GM18861 (cell line): ENCODE measurements around the gene CDH5.
"Not testable (repeated sequence)": the region's sequence is repeated elsewhere in the genome, so short reads cannot be mapped to it uniquely, and the experiment has no call there.

ENCODE experiments used
- ATAC-seq: cut with Tn5 transposase; IDR thresholded peaks from one replicate; pipeline ENCODE4 v1.9.1; 2021; ENCODE audit not compliant: unreplicated experiment

Gene CDH5

DNA sequence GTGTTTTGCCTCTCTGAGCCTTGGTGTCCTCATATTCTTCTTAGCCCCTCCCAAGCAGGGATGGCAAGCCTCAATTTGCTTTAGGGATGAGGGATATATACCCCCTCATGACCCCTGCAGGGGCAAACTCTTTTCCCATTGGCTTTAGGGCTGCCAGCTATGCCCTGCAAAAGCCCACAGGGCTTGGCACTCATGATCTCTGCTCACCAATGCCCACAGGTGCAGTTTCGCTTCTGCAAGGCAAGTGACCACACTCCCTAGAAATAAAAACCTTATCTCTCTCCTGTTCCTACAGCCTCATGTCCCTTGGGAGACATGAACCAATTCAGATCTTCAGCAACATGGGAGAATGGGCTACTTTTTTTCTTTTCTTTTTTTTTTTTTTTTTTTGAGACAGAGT, 69.4 kb downstream of the CDH5 start:
- no peak for ATAC-seq

GRCh38 chr16:66437391-66437945, 71.0 kb downstream of the CDH5 start:
- ATAC-seq, result no peak

DNA sequence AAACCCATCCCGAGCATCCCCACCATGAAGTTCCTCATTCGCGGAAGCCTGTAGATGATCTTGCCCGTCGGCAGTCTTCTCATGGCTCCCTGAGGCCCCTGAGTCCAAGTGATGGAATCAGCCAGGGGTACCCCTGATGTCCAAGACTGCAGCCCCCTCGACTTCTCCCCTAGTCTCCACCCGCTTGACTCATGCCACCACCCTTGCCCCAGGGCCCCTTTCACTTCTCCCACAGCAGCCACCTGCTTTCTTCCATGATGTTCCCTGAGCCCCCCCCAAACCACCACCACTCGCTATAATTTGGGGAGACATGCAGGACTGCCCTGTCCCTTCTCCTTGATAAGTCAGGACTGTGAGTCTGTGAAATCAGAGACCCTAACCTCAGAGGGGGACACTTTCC, 72.0 kb downstream of the CDH5 start:
- no peak for ATAC-seq

DNA sequence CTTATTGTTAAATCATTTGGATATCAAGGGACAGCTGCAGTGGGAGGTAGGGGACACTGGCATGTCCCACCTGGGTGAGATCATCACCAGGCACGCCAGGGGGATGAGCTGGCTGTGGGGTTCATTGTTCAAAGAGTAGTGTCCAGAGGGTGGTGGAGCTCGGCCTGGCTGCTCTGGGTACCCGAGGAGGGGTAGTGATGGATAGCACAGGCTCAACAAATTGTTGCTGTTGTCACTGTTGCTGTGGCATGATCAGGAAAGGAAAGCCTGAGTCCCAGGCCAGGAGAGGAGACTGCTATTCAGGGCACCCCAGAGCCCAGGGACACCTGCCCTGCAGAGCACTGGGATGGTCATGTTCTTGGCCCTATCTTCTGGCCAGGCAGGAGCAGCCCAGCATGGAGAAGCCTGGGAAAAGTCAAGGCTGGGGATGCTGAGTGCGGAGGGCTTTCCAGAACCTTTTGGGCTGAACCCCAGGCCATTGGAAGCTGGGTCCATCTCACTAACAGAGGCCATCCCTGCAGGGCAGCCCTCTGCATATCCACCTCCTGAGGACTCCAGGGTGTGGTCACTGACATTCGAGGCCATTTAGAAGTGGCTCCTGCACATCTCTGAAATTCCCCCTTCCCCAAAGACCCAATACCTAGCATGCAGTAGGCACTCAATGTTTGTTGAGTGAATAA, 72.7 kb downstream of the CDH5 start:
- no peak for ATAC-seq

DNA sequence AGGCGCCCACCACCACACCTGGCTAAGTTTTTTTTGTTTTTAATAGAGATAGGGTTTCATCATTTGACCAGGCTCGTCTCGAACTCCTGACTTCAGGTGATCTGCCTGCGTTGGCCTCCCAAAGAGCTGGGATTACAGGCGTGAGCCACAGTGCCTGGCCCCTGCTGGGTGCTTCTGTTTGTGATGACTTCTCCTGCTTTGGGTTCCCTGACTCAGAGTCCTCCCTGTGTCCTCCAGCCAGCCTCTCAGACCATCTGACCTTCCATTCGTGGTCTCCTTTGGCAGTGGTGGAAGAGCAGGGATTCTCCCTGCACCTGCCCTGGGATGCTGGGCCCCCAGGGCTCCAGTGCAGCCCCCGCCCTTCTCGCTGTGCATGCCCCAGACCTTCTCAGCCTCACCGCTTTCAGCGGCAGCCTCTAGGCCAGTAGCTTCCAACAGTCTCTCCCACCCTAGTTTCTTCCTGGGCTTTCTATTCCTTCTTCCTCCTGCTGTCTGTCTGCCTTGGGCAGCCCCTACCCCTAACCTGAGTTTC, 73.8 kb downstream of the CDH5 start:
- ATAC-seq, result no peak

DNA sequence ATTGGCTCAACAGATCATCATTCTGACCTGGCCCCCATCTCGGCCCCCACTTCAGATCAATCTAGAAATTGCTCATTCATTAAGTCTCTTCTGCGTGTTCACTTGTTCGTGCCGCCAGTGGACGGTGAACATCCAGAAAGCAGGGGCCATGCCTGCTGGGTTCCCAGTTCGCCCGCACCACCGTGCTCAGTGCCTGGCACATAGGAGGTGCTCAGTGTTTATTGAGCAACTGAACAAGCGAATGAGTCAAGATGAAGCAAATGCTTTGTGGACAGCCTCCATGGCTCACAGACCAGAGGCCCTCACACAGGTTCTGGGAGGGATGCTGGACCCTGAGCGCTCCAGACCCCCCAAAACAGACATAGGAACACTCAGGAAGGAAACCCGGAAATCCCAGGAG, 74.5 kb downstream of the CDH5 start:
- ATAC-seq, result no peak

DNA sequence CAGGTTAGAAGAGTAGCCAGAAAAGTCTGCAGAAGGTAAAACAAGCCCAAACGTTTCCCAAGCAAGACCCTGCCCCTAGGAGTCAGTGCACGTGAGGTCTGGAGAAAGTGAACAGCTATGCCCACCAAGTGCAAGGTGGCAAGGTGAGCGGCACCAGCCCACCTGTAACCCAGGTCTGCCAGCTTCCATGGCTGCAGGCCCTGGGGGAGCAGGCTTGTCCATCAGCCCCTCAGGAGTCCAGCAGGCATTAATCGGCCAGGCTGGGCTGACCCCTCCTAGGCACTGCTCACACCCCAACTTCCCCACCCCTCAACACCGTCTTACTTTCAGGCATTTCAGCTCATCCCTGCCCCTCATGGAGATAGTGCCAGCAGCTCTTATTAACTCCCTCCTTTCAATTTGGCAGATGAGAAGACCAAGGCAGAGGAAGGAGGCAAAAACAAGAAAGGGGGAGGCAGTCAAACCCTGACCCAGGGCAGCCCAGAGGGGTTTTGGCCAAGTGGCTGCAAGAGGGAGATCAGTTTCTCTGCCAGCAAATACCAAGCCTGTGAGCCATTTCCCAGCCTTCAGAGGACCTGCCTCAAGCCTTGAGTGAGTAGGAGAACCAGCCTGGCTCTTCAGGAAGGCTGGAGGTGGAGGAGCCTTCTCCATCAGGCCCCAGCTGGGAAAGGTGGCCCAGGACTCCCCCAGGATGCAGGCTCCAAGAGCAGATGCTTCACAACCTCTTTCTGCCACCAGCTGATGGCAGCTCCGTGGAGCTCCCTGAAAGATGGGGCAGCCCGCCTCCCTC, 75.3 kb downstream of the CDH5 start:
- no peak for ATAC-seq

DNA sequence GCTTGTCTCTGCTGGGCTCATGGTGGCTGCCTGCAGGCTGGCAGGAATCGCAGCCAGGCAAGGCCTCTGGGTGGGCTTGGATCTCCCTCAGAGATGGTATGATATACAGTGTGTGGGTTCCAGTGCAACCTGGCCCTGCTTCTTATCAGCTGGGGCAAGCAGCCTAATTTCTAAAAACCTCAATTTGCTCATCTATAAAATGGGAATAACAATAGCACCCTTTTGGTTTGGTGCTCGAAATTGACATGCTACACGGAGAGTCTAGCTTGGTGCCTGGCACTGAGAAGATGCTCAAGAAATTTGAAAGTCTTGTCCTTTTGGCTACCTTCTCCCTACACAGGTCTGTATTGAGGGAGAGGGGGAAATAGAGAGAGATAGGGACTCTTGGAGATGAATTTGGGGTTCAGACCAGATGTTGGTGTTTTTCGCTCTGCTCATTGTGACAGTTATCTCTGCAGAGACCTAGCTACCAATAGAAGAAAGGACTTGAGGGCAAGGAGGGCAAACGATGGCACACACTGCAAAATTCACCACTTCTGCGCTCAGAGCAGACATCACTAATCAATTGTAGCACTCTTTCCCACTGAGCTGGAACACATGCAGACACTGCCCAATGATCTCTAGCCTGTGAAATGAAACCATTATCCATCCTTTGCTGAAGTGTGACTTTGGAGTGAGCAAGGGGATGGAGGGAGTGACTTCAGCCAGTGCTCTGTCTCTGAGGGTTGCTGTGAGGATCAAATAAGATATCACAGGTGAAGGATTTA, 76.2 kb downstream of the CDH5 start:
- ATAC-seq, result no peak

- ATAC-seq, result no peak
Measured at GRCh38 chr16:66443269-66443652, 76.8 kb downstream of the CDH5 start.

DNA sequence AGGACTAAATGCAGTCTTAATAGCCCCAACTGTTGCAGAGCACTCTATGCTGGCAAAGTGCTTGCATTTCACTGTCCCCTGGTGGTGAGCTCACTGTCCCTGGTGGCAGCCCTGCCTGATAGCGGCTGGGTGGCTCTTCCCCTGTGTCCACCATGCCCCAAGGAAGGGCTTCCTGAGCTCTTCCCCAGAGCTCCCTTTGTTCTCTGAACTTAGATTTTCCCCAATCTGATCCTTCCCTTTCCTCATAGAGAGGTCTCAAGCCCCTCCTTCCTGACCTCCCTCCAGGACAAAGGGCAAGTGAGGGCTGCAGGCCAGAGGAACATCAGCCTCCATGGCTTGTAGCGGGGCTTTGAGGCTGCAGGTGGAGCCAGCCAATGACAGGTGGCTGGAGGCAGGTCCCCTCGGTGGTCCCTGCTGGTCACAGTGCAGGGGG, 77.6 kb downstream of the CDH5 start:
- no peak for ATAC-seq

GRCh38 chr16:66446737-66447136, 80.2 kb downstream of the CDH5 start:
- ATAC-seq, result no peak

DNA sequence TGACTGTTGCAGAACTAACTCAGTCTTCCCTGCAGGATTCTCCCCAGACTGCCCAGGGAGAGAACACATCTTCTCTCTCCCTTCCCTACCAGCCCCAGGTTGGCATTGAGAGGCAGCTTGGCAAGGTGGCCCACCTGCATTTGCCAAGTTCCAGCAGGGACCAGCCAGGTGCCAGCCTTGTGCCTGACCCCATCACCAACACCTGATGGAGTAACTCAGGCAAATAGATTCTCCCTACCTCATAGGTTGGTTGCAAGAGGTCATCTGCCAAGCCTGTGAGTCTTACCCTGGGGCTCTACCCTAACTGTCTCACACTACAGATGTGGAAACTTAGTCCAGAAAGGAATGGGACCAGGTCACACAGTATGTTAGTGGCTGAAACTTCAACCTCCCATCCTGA, 81.0 kb downstream of the CDH5 start:
- ATAC-seq, result no peak

GRCh38 chr16:66451548-66451947, 85.1 kb downstream of the CDH5 start:
- no peak for ATAC-seq

DNA sequence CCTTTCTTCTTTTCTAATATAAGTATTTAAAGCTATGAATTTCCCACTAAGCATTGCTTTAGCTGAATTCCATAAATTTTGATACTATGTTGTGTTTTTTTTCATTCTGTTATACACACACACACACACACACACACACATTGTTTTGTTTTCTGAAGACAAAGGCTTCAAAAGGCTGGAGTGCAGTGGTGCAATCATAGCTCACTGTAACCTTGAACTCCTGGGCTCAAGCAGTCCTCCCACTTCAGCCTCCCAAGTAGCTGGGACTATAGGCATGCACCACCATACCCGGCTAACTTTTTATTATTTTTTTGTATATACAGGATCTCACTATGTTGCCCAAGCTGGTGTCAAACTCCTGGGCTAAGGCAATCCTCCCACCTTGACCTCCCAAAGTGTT, 86.7 kb downstream of the CDH5 start:
- not testable (repeated sequence) for ATAC-seq
